GM23338 (cell line): ENCODE measurements around the gene HSPB6. TPM values are rescaled to one million over a fixed set of nuclear protein-coding genes. Genes with fewer than 3 reads are reported as not detected.

Source experiments
- ATAC-seq: fragments of 200-7000 bp; cut with Tn5 transposase; 3 replicates; pipeline ENCODE4 v1.9.1; 2020
- DNase-seq: peaks from one replicate; pipeline ENCODE4 v3.0.0-alpha.2; 2015; ENCODE audit warnings: low spot score
- H2AFZ ChIP-seq: fragments of 200-600 bp; sonication (generic); 2 replicates; pipeline ENCODE4 v1.8.0; 2016; ENCODE audit warnings: antibody characterized with exemption, mild to moderate bottlenecking, moderate library complexity
- H3F3A ChIP-seq: fragments of 200-600 bp; sonication (generic); replicated peaks from 2 replicates; pipeline ENCODE4 v1.8.0; 2017; ENCODE audit warnings: antibody characterized with exemption, mixed run types, low read depth
- H3K27ac ChIP-seq: fragments of 200-600 bp; sonication (generic); 2 replicates; pipeline ENCODE4 v1.6.1; 2016; ENCODE audit warnings: low read depth
- H3K27me3 ChIP-seq: fragments of 200-600 bp; sonication (generic); 2 replicates; pipeline ENCODE4 v1.8.0; 2016; ENCODE audit warnings: mild to moderate bottlenecking, mixed run types, moderate library complexity; ENCODE audit not compliant: insufficient read depth
- H3K36me3 ChIP-seq: fragments of 200-600 bp; sonication (generic); 2 replicates; pipeline ENCODE4 v1.8.0; 2016; ENCODE audit warnings: mild to moderate bottlenecking; ENCODE audit not compliant: insufficient read depth
- H3K4me1 ChIP-seq: fragments of 200-600 bp; sonication (generic); 2 replicates; pipeline ENCODE4 v1.8.0; 2016; ENCODE audit warnings: mild to moderate bottlenecking, moderate library complexity; ENCODE audit not compliant: insufficient read depth
- H3K4me2 ChIP-seq: fragments of 200-600 bp; sonication (generic); 2 replicates; pipeline ENCODE4 v1.7.1; 2017; ENCODE audit warnings: mixed run types
- H3K4me3 ChIP-seq: fragments of 200-600 bp; sonication (generic); 2 replicates; pipeline ENCODE4 v1.6.1; 2016; ENCODE audit warnings: mixed run types
- H3K79me2 ChIP-seq: fragments of 200-600 bp; sonication (generic); replicated peaks from 2 replicates; pipeline ENCODE4 v1.8.0; 2017; ENCODE audit warnings: mild to moderate bottlenecking; ENCODE audit not compliant: insufficient read depth
- H3K9me2 ChIP-seq: fragments of 200-600 bp; sonication (generic); 2 replicates; pipeline ENCODE4 v1.8.0; 2017; ENCODE audit not compliant: insufficient read depth
- H4K20me1 ChIP-seq: fragments of 200-600 bp; sonication (generic); replicated peaks from 2 replicates; pipeline ENCODE4 v1.8.0; 2017; ENCODE audit warnings: mild to moderate bottlenecking; ENCODE audit not compliant: insufficient read depth
- H3K27ac Mint-ChIP-seq: 2 replicates; pipeline ENCODE4 v1.8.0; 2020; ENCODE audit warnings: inconsistent platforms, mild to moderate bottlenecking, moderate library complexity, mixed read lengths
- H3K27me3 Mint-ChIP-seq: 3 replicates; pipeline ENCODE4 v1.8.0; 2022; ENCODE audit warnings: low read depth, mild to moderate bottlenecking, moderate library complexity, mixed read lengths, inconsistent platforms; ENCODE audit not compliant: insufficient read depth, poor library complexity
- H3K36me3 Mint-ChIP-seq: 3 replicates; pipeline ENCODE4 v1.8.0; 2021; ENCODE audit warnings: low read depth, mild to moderate bottlenecking, inconsistent platforms, moderate library complexity, mixed read lengths
- H3K4me1 Mint-ChIP-seq: 3 replicates; pipeline ENCODE4 v1.8.0; 2020; ENCODE audit warnings: mild to moderate bottlenecking, inconsistent platforms, mixed read lengths
- H3K4me3 Mint-ChIP-seq: 3 replicates; pipeline ENCODE4 v1.8.0; 2021; ENCODE audit warnings: moderate library complexity, mild to moderate bottlenecking, inconsistent platforms, mixed read lengths
- H3K9me3 Mint-ChIP-seq: 3 replicates; pipeline ENCODE4 v1.8.0; 2020; ENCODE audit warnings: moderate library complexity, mild to moderate bottlenecking, inconsistent platforms, mixed read lengths
- EZH2phosphoT487 ChIP-seq: fragments of 200-600 bp; sonication (generic); IDR thresholded peaks from one replicate; pipeline ENCODE4 v1.8.1; 2018; ENCODE audit warnings: antibody characterized with exemption; ENCODE audit not compliant: unreplicated experiment
- NANOG ChIP-seq: IDR thresholded peaks from 2 replicates; pipeline ENCODE4 v1.6.1; 2016; ENCODE audit warnings: antibody characterized with exemption, borderline replicate concordance
- POLR2AphosphoS5 ChIP-seq: IDR thresholded peaks from 2 replicates; pipeline ENCODE4 v1.6.1; 2016; ENCODE audit warnings: antibody characterized with exemption, low read depth
- STAT1 ChIP-seq: IDR thresholded peaks from one replicate; pipeline ENCODE4 v1.6.1; 2016; ENCODE audit warnings: antibody characterized with exemption; ENCODE audit not compliant: unreplicated experiment
- polyA plus RNA-seq: library from polyadenylated mRNA; unstranded; fragments of >200 nt; fragmentation: Nextera tagmentation; extraction: Ambion mirVana; gene quantifications from 2 replicates; pipeline ENCODE4 v1.2.1, GENCODE V29; 2016
- total RNA-seq: library from RNA; depleted of rRNA; stranded (reverse); fragments of >200 nt; shearing (Covaris generic); gene quantifications from 2 replicates; pipeline ENCODE4 v1.2.3, GENCODE V29; 2014
- TF ChIP-seq, protein P1 (sequence below), 2 experiments: fragments of 200-600 bp in 1 of 2; sonication (generic) in 1 of 2; conservative IDR thresholded peaks; 2 replicates each; pipeline versions ENCODE4 v1.5.1 to v1.6.1; 2016 to 2017; ENCODE audit warnings: antibody characterized with exemption in 2 of 2, low read depth in 2 of 2, mild to moderate bottlenecking in 2 of 2, moderate library complexity in 1 of 2
- TF ChIP-seq, protein P2 (sequence below): IDR thresholded peaks from one replicate; pipeline ENCODE4 v1.6.1; 2018; ENCODE audit warnings: antibody characterized with exemption; ENCODE audit not compliant: unreplicated experiment

Gene HSPB6
- total and polyA plus RNA-seq, 2 experiments from 2014 or later, result 0.87 to 3.2 TPM

GRCh38 chr19:35783469-35784434 lies 26.9 kb upstream of the HSPB6 start:
- TF ChIP-seq, protein P1, sequence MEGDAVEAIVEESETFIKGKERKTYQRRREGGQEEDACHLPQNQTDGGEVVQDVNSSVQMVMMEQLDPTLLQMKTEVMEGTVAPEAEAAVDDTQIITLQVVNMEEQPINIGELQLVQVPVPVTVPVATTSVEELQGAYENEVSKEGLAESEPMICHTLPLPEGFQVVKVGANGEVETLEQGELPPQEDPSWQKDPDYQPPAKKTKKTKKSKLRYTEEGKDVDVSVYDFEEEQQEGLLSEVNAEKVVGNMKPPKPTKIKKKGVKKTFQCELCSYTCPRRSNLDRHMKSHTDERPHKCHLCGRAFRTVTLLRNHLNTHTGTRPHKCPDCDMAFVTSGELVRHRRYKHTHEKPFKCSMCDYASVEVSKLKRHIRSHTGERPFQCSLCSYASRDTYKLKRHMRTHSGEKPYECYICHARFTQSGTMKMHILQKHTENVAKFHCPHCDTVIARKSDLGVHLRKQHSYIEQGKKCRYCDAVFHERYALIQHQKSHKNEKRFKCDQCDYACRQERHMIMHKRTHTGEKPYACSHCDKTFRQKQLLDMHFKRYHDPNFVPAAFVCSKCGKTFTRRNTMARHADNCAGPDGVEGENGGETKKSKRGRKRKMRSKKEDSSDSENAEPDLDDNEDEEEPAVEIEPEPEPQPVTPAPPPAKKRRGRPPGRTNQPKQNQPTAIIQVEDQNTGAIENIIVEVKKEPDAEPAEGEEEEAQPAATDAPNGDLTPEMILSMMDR (conservative IDR thresholded peaks at IDR 0.05; ENCODE audit: low read depth in 2 of 2), result peak; percentile 51 to 84
- TF ChIP-seq EZH2phosphoT487, result no peak
- Histone ChIP-seq H3K27me3 (no peaks in the 10 kb centered on the region), H3K79me2 (no peaks in the 10 kb centered on the region), H3K4me2 (peak overlapping the region; percentile 96), H3F3A (0 out of 2 replicates have a peak, but pooled peaks cover 7% of the 10 kb centered on the region), H2AFZ (no peak overlapping the region), H3K4me3 (peak overlapping the region; percentile 77), H4K20me1 (no peaks in the 10 kb centered on the region), H3K9me2 (no peaks in the 10 kb centered on the region), H3K4me1 (peaks cover 12% of the 10 kb centered on the region), H3K27ac (no peak overlapping the region), H3K36me3 (no peaks in the 10 kb centered on the region)
- peaks cover 33% of the 10 kb centered on the region for H3K4me1 Mint-ChIP-seq
- ATAC-seq (peak; percentile 44), DNase-seq (peak; percentile 73)
- no peaks in the 10 kb centered on the region for H3K9me3 Mint-ChIP-seq
- peaks cover 24% of the 10 kb centered on the region for H3K27me3 Mint-ChIP-seq
- peaks cover 6% of the 10 kb centered on the region; the same call in 1 of the 3 replicates for H3K36me3 Mint-ChIP-seq
- peak overlapping the region; percentile 59 for H3K4me3 Mint-ChIP-seq
- peak overlapping the region; percentile 5; the same call in 1 of the 2 replicates for H3K27ac Mint-ChIP-seq

- Mint-ChIP-seq H3K36me3 (peaks cover 6% of the 10 kb centered on the region; the same call in 1 of the 3 replicates), H3K27ac (no peak overlapping the region), H3K4me1 (peaks cover 35% of the 10 kb centered on the region), H3K27me3 (peaks cover 25% of the 10 kb centered on the region), H3K9me3 (no peaks in the 10 kb centered on the region), H3K4me3 (no peak overlapping the region; the same call in 2 of the 3 replicates)
- Histone ChIP-seq H3K36me3 (no peaks in the 10 kb centered on the region), H3K9me2 (no peaks in the 10 kb centered on the region), H3K27me3 (0 out of 2 replicates have a peak, but pooled peaks cover 3% of the 10 kb centered on the region), H3K4me2 (no peak overlapping the region), H3K4me3 (no peak overlapping the region), H2AFZ (no peak overlapping the region), H3F3A (0 out of 2 replicates have a peak, but pooled peaks cover 3% of the 10 kb centered on the region), H3K27ac (no peak overlapping the region), H3K79me2 (no peaks in the 10 kb centered on the region), H4K20me1 (no peaks in the 10 kb centered on the region), H3K4me1 (peaks cover 15% of the 10 kb centered on the region)
- no peak for DNase-seq
- no peak for TF ChIP-seq STAT1
- no peak for TF ChIP-seq NANOG
- TF ChIP-seq, protein P2, sequence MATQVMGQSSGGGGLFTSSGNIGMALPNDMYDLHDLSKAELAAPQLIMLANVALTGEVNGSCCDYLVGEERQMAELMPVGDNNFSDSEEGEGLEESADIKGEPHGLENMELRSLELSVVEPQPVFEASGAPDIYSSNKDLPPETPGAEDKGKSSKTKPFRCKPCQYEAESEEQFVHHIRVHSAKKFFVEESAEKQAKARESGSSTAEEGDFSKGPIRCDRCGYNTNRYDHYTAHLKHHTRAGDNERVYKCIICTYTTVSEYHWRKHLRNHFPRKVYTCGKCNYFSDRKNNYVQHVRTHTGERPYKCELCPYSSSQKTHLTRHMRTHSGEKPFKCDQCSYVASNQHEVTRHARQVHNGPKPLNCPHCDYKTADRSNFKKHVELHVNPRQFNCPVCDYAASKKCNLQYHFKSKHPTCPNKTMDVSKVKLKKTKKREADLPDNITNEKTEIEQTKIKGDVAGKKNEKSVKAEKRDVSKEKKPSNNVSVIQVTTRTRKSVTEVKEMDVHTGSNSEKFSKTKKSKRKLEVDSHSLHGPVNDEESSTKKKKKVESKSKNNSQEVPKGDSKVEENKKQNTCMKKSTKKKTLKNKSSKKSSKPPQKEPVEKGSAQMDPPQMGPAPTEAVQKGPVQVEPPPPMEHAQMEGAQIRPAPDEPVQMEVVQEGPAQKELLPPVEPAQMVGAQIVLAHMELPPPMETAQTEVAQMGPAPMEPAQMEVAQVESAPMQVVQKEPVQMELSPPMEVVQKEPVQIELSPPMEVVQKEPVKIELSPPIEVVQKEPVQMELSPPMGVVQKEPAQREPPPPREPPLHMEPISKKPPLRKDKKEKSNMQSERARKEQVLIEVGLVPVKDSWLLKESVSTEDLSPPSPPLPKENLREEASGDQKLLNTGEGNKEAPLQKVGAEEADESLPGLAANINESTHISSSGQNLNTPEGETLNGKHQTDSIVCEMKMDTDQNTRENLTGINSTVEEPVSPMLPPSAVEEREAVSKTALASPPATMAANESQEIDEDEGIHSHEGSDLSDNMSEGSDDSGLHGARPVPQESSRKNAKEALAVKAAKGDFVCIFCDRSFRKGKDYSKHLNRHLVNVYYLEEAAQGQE, result no peak
- TF ChIP-seq POLR2AphosphoS5, result no peak
- ATAC-seq, result no peak
Observed at GRCh38 chr19:35782589-35782988, 25.8 kb upstream of the HSPB6 start.
